ENCODE data around the gene UBAP2. TPM values are rescaled to one million over a fixed set of nuclear protein-coding genes. Genes with fewer than 3 reads are reported as not detected.
"Not testable (repeated sequence)": the region's sequence is repeated elsewhere in the genome, so short reads cannot be mapped to it uniquely, and the experiment has no call there.

UBAP2 gene
- total RNA-seq, 2 experiments from 2014 or later: 35.0 to 38.0 TPM

DNA sequence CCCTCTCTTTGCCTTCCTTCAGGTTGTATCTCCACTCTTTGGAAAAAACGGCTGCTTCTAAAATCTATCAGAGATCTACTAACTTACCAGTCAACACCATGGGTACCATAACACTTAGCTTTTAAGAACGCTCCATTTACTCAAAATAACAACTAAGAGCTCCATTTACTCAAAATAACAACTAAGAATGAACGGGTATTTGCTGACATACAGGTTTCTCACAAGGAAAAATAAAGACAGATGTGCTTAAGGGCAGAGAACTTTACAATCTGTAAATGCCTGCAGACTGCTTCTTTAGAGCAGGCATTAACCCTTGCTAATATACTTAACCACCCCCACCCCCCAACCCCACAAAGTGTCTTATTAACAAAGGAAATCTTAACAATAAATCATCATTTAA is 2.8 kb downstream of the UBAP2 start:
- Mint-ChIP-seq H3K4me3 (no peak overlapping the region), H3K27me3 (no peaks in the 10 kb centered on the region), H3K4me1 (ENCODE audit: low read depth) (peaks cover 29% of the 10 kb centered on the region), H3K36me3 (peaks cover 2% of the 10 kb centered on the region), H3K27ac (no peak overlapping the region), H3K9me3 (no peaks in the 10 kb centered on the region)
- intact Hi-C loops (cut with micrococcal nuclease): loop anchor here (5.0 kb wide), 3 partner anchors 59 to 574 kb away; partner anchors contain the start of genes DNAI1, FAM219A and NOL6
- ChIA-PET CTCF (interaction anchor here (0.6 kb wide), 1 partner anchor 93 kb away, joined by 3 read pairs; no protein-coding TSS in a partner anchor), POLR2A (no interaction called here)
- no peak for DNase-seq

DNA sequence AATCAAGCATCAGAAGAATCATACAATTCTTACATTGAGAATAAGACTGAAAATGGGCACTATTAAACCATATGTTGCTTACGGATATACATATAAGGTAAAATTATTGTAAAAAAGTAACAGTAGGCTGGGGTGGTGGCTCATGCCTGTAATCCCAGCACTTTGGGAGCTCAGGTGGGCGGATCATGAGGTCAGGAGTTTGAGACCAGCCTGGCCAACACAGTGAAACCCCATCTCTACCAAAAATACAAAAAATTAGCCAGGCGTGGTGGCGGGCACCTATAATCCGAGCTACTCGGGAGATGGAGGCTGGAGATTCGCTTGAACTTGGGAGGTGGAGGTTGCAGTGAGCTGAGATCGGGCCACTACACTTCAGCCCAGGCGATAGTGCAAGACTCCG is 6.6 kb downstream of the UBAP2 start:
- H3K27ac Mint-ChIP-seq; H3K36me3 Mint-ChIP-seq; CTCF ChIA-PET; H3K27me3 Mint-ChIP-seq; H3K9me3 Mint-ChIP-seq; DNase-seq; intact Hi-C loops (cut with micrococcal nuclease); POLR2A ChIA-PET; H3K4me3 Mint-ChIP-seq: not testable (repeated sequence)
- peaks cover 12% of the 10 kb centered on the region for H3K4me1 Mint-ChIP-seq (ENCODE audit: low read depth)

DNA sequence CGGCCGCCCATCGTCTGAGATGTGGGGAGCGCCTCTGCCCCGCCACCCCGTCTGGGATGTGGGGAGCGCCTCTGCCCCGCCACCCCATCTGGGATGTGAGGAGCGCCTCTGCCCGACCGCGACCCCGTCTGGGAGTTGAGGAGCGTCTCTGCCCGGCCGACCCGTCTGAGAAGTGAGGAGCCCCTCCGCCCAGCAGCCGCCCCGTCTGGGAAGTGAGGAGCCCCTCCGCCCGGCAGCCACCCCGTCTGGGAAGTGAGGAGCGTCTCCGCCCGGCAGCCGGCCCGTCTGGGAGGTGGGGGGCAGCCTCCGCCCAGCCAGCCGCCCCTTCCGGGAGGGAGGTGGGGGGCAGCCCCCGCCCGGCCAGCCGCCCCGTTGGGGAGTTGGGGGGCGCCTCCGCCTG is 9.8 kb downstream of the UBAP2 start:
- intact Hi-C loops (cut with micrococcal nuclease); POLR2A ChIA-PET; H3K36me3 Mint-ChIP-seq; H3K9me3 Mint-ChIP-seq; H3K4me1 Mint-ChIP-seq (ENCODE audit: low read depth); CTCF ChIA-PET; H3K27me3 Mint-ChIP-seq; H3K27ac Mint-ChIP-seq; H3K4me3 Mint-ChIP-seq; DNase-seq: not testable (repeated sequence)

DNA sequence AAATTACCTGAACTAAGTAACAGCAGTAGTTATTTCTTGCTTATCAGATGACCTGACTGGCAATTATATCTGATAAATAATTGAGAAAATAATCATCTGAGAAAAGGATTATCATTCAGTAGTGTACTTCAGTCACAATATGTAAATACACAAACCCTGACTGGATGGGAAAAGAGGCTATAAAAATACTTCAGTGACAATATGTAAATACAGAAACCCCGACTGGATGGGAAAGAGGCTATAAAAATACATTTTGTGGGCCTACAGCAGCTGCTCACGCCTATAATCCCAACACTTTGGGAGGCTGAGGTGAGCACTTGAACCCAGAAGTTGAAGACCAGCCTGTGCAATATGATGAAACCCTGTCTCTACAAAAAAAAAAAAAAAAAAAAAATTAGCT is 11.1 kb downstream of the UBAP2 start:
- H3K36me3 Mint-ChIP-seq: peaks cover 7% of the 10 kb centered on the region
- no peaks in the 10 kb centered on the region for H3K27me3 Mint-ChIP-seq
- ChIA-PET POLR2A (interaction anchor here (0.6 kb wide), 1 partner anchor 141 kb away, joined by 4 read pairs; no protein-coding TSS in a partner anchor), CTCF (no interaction called here)
- intact Hi-C loops (cut with micrococcal nuclease): no loop called here
- no peak overlapping the region for H3K4me3 Mint-ChIP-seq
- DNase-seq: no peak
- H3K9me3 Mint-ChIP-seq: no peaks in the 10 kb centered on the region
- no peak overlapping the region for H3K27ac Mint-ChIP-seq
- peaks cover 8% of the 10 kb centered on the region for H3K4me1 Mint-ChIP-seq (ENCODE audit: low read depth)

DNA sequence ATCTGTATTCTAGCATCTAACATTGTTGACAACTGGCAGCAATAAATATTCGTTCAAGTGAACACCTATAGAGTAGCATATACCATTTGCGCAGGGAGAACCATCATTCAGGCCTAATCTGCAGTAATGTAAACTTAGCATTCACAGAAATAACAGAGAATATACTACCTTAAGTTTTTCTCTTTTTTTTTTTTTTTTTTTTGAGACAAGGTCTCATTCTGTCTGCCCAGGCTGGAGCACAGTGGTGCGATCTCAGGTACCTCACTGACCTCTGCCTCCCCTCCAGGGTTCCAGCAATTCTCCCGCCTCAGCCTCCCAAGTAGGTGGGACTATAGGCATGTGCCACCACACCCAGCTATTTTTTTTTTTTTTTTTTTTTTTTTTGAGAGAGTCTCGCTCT is 12.1 kb downstream of the UBAP2 start:
- Mint-ChIP-seq H3K9me3 (no peaks in the 10 kb centered on the region), H3K4me3 (no peak overlapping the region), H3K27me3 (no peaks in the 10 kb centered on the region), H3K27ac (no peak overlapping the region), H3K36me3 (peaks cover 11% of the 10 kb centered on the region), H3K4me1 (ENCODE audit: low read depth) (peaks cover 8% of the 10 kb centered on the region)
- ChIA-PET CTCF (no interaction called here), POLR2A (no interaction called here)
- intact Hi-C loops (cut with micrococcal nuclease): no loop called here
- DNase-seq: no peak

DNA sequence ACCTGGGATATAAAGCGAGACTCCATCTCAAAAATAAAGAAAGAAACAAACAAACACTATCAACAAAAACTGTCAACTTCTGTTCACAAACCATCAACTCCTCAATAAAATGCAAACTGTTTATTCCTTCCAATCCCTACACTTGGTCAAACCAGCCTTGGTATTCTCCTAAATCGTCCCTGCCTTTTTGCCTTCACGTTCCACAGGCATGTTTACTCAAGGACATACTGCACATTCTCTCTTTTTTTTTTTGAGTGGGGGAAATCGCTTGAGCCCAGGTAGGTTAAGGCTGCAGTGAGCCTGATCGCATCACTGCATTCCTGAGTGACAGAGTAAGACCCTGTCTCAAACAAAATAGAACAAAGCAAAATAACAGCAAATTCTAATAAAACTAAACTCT is 13.0 kb downstream of the UBAP2 start:
- Mint-ChIP-seq H3K27ac (no peak overlapping the region), H3K9me3 (no peaks in the 10 kb centered on the region), H3K4me3 (no peak overlapping the region), H3K36me3 (peaks cover 11% of the 10 kb centered on the region), H3K27me3 (no peaks in the 10 kb centered on the region), H3K4me1 (ENCODE audit: low read depth) (peaks cover 8% of the 10 kb centered on the region)
- no peak for DNase-seq
- ChIA-PET CTCF (no interaction called here), POLR2A (no interaction called here)
- intact Hi-C loops (cut with micrococcal nuclease): no loop called here

DNA sequence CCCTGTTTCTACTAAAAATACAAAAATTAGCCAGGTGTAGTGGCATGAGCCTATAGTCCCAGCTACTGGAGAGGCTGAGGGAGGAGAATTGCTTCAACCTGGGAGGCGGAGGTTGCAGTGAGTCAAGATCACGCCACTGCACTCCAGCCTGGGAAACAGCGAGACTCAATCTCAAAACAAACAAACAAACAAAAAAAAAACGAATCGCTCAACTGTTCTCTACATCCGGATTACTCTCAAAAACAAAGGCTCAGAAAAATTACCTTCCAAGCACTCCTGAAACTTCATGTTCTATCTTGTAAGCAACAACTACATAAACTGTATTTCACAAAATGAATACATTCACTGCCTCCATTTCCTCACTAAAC is 14.0 kb downstream of the UBAP2 start:
- CTCF ChIA-PET: no interaction called here
- Mint-ChIP-seq H3K4me3 (no peak overlapping the region), H3K27ac (no peak overlapping the region), H3K27me3 (no peaks in the 10 kb centered on the region), H3K36me3 (peaks cover 11% of the 10 kb centered on the region), H3K4me1 (ENCODE audit: low read depth) (peaks cover 8% of the 10 kb centered on the region), H3K9me3 (no peaks in the 10 kb centered on the region)
- intact Hi-C loops (cut with micrococcal nuclease): no loop called here
- no peak for DNase-seq
- POLR2A ChIA-PET: no interaction called here

DNA sequence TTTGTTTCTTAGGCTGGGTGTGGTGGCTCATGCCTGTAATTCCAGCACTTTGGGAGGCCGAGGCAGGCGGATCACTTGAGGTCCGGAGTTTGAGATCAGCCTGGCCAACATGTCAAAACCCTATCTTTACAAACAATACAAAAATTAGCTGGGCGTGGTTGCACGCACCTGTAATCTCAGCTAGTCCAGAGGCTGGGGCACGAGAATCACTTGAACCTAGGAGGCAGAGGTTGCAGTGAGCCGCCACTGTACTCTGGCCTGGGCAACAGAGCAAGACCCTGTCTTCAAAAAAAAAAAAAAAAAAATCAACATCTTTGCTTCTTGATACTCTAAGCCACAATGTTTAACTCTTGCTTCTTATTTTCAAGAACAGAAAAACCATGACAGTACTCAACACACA is 16.1 kb downstream of the UBAP2 start:
- CTCF ChIA-PET: interaction anchor here (0.6 kb wide), 1 partner anchor 165 kb away, joined by 3 read pairs; no protein-coding TSS in a partner anchor
- POLR2A ChIA-PET: no interaction called here
- H3K36me3 Mint-ChIP-seq: peaks cover 6% of the 10 kb centered on the region
- no peak overlapping the region for H3K27ac Mint-ChIP-seq
- no peaks in the 10 kb centered on the region for H3K27me3 Mint-ChIP-seq
- H3K4me3 Mint-ChIP-seq: no peak overlapping the region
- H3K4me1 Mint-ChIP-seq (ENCODE audit: low read depth): peaks cover 8% of the 10 kb centered on the region
- no peaks in the 10 kb centered on the region for H3K9me3 Mint-ChIP-seq
- DNase-seq: no peak
- intact Hi-C loops (cut with micrococcal nuclease): no loop called here

DNA sequence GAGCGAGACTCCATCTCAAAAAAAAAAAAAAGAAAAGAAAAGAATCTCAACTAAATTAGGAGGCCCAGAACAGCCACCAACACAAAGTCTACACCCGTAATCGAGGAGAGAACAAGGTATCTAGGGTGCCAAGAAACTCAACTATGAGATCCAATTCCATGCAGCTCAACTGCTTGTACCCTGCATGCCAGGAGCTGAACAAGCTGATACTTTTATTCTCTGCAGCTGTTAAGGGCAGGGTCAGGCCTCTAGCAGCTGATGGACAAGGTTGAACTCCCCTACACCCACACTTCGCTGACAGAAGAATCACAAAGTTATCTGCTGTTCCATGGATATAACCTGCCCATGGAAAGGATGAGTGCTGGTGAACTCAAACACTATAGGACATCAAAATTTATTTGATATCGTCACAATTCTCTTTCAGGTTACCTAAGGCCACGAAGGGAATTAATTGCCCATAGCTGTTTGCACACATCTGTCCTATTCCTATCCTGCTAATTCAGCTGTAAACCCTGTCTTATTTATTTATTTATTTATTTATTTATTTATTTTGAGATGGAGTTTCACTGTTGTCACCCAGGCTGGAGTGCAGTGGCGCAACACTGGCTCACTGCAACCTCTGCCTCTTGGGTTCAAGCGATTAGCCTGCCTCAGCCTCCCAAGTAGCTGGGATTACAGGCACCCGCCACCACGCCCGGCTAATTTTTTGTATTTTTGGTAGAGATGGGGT is 20.7 kb downstream of the UBAP2 start:
- intact Hi-C loops (cut with micrococcal nuclease): no loop called here
- CTCF ChIA-PET: no interaction called here
- no peaks in the 10 kb centered on the region for H3K27me3 Mint-ChIP-seq
- POLR2A ChIA-PET: no interaction called here
- no peak overlapping the region for H3K27ac Mint-ChIP-seq
- H3K4me3 Mint-ChIP-seq: no peak overlapping the region
- H3K4me1 Mint-ChIP-seq (ENCODE audit: low read depth): peaks cover 14% of the 10 kb centered on the region
- H3K9me3 Mint-ChIP-seq: no peaks in the 10 kb centered on the region
- H3K36me3 Mint-ChIP-seq: peaks cover 4% of the 10 kb centered on the region
- no peak for DNase-seq

DNA sequence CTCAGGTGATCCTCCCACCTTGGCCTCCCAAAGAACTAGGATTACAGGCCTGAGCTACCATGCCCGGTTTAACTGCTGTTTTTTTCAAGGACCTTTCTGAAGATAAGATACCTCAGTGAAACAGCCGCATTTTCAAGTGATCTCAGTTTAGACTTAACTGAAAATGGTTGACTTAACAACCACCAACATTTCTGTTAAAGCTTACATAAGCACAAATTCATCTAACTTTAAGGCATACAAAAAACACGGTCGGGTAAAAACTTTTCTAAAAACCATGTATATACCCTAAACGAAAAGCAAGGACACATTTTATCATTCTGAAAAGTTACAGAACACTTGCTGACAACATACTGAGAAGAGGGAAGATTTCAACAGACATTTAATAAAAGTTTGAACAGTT is 22.9 kb downstream of the UBAP2 start:
- no peaks in the 10 kb centered on the region for H3K27me3 Mint-ChIP-seq
- no peaks in the 10 kb centered on the region for H3K9me3 Mint-ChIP-seq
- H3K4me1 Mint-ChIP-seq (ENCODE audit: low read depth): peaks cover 14% of the 10 kb centered on the region
- ChIA-PET POLR2A (no interaction called here), CTCF (no interaction called here)
- intact Hi-C loops (cut with micrococcal nuclease): no loop called here
- H3K27ac Mint-ChIP-seq: no peak overlapping the region
- H3K4me3 Mint-ChIP-seq: no peak overlapping the region
- no peak for DNase-seq
- H3K36me3 Mint-ChIP-seq: no peaks in the 10 kb centered on the region

DNA sequence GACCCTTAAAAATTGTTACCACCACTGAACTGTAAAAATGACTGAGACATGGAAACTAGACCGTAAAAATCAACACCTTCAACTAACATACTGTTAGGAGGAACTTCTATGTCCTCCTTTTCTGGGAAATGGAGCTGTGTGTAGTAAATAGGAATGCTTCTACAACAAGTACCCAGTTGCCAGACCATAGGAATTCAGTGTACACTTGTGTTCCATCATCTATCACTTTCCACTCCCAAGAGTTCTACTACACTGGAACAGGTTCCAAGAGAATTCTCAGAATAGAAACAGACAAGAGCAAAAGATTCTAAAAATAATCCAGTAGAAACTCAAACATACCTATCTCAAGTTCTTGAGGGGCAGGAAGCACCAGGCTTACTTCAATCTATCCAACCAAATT is 23.6 kb downstream of the UBAP2 start:
- peaks cover 14% of the 10 kb centered on the region for H3K4me1 Mint-ChIP-seq (ENCODE audit: low read depth)
- intact Hi-C loops (cut with micrococcal nuclease): no loop called here
- no peak overlapping the region for H3K27ac Mint-ChIP-seq
- no peaks in the 10 kb centered on the region for H3K36me3 Mint-ChIP-seq
- H3K4me3 Mint-ChIP-seq: no peak overlapping the region
- DNase-seq: no peak
- ChIA-PET CTCF (no interaction called here), POLR2A (no interaction called here)
- no peaks in the 10 kb centered on the region for H3K27me3 Mint-ChIP-seq
- H3K9me3 Mint-ChIP-seq: no peaks in the 10 kb centered on the region

DNA sequence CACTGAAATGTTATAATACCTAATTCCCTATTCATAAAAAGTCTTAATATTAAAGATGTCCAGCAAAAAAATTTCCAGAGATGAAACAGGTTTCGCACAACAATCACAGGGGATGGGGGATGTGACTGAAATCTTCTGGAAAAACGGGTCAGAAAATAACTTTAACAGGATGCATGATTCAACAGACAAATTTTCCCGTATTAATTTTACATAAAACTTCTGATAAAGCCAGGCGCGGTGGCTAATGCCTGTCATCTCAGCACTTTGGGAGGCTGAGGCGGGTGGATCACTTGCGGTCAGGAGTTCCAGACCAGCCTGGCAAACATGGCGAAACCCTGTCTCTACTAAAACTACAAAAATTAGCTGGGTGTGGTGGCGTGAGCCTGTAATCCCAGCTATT is 24.2 kb downstream of the UBAP2 start:
- H3K4me3 Mint-ChIP-seq; H3K36me3 Mint-ChIP-seq; H3K27ac Mint-ChIP-seq; intact Hi-C loops (cut with micrococcal nuclease); DNase-seq; H3K27me3 Mint-ChIP-seq; CTCF ChIA-PET; POLR2A ChIA-PET; H3K9me3 Mint-ChIP-seq: not testable (repeated sequence)
- H3K4me1 Mint-ChIP-seq (ENCODE audit: low read depth): peaks cover 14% of the 10 kb centered on the region

DNA sequence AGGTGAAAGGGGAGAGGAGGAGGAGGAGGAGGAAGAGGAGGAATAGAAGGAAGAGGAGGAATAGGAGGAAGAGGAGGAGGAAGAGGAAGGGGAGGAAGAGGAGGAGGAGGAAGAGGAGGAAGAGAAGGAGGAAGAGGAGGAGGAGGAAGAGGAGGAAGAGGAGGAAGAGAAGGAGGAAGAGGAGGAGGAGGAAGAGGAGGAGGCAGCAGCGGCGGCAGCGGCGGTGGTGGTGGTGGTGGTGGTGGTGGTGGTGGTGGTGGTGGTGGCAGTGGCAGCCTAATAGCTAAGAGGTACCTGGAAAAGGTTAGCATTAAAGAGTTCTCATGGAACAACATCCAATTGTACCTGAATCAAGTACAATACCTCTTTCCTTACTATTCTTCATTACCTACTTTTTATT is 32.5 kb downstream of the UBAP2 start:
- intact Hi-C loops (cut with micrococcal nuclease): no loop called here
- Mint-ChIP-seq H3K4me1 (ENCODE audit: low read depth) (no peaks in the 10 kb centered on the region), H3K36me3 (peaks cover 15% of the 10 kb centered on the region), H3K4me3 (no peak overlapping the region), H3K27ac (no peak overlapping the region), H3K9me3 (no peaks in the 10 kb centered on the region), H3K27me3 (no peaks in the 10 kb centered on the region)
- DNase-seq: no peak
- ChIA-PET POLR2A (no interaction called here), CTCF (no interaction called here)

Data from activated CD4-positive, alpha-beta memory T cell treated with anti-CD3 and anti-CD28 coated beads for 36 hours (primary cell).